Kidney (tissue), 14 donors: ENCODE results near the gene NT5DC4. TPM values are rescaled to one million over a fixed set of nuclear protein-coding genes. Genes with fewer than 3 reads are reported as not detected.

Experiments used
- DNase-seq, 5 donors: peaks; one replicate each; pipeline ENCODE4 v3.0.0-alpha.2; 2013 to 2020
- FAIRE-seq: peaks from 2 replicates; lab custom pipeline; 2012; peaks lifted over from hg19 to GRCh38; lab: Jason Lieb, UNC
- H3K27ac ChIP-seq, 2 donors: one replicate each; pipeline ENCODE4 v1.7.0; 2013; ENCODE audit warnings: low read depth in 2 of 2, low read length in 2 of 2, inconsistent platforms in 1 of 2
- H3K27me3 ChIP-seq: one replicate; pipeline ENCODE4 v1.7.1; 2013; ENCODE audit warnings: low read length, inconsistent platforms; ENCODE audit not compliant: control insufficient read depth, insufficient read depth
- H3K36me3 ChIP-seq, 3 donors: one replicate each; pipeline versions ENCODE4 v1.7.0 to v1.7.1; 2013; ENCODE audit warnings: low read length in 3 of 3, control low read depth in 1 of 3, inconsistent platforms in 1 of 3; ENCODE audit not compliant: insufficient read depth in 3 of 3, control insufficient read depth in 2 of 3
- H3K4me1 ChIP-seq, 3 donors: one replicate each; pipeline versions ENCODE4 v1.7.0 to v1.7.1; 2013; ENCODE audit warnings: low read length in 3 of 3, inconsistent platforms in 1 of 3, low read depth in 1 of 3; ENCODE audit not compliant: control insufficient read depth in 2 of 3, insufficient read depth in 2 of 3
- H3K4me3 ChIP-seq, 3 donors: one replicate each; pipeline versions ENCODE4 v1.7.0 to v1.8.1; 2013; ENCODE audit warnings: low read length in 3 of 3, control low read depth in 1 of 3, inconsistent platforms in 1 of 3
- H3K9ac ChIP-seq, 3 donors: one replicate each; pipeline versions ENCODE4 v1.7.0 to v1.7.1; 2013; ENCODE audit warnings: low read length in 3 of 3, control low read depth in 1 of 3, inconsistent platforms in 1 of 3
- H3K9me3 ChIP-seq, 3 donors: one replicate each; pipeline versions ENCODE4 v1.7.0 to v1.7.1; 2013; ENCODE audit warnings: low read length in 3 of 3, control low read depth in 1 of 3, inconsistent platforms in 1 of 3; ENCODE audit not compliant: control insufficient read depth in 2 of 3, insufficient read depth in 1 of 3
- CTCF ChIP-seq: IDR thresholded peaks from 3 replicates; pipeline ENCODE4 v1.5.1; 2012; ENCODE audit warnings: mild to moderate bottlenecking, moderate library complexity, borderline replicate concordance; ENCODE audit not compliant: insufficient read depth; ENCODE audit errors: extremely low read depth
- intact Hi-C: fragments of 100-400 bp; cut with DNase I; formaldehyde crosslinking; loops from one replicate; pipeline ENCODE4 v1.11.1; 2022
- polyA plus RNA-seq: library from polyadenylated mRNA; stranded (reverse); fragments of 350-450 nt; fragmentation: Illumina TruSeq; extraction: RNeasy Lipid Tissue Mini Kit (QIAGEN cat#74804); gene quantifications from one replicate; pipeline ENCODE4 v1.2.3, GENCODE V29; 2014; ENCODE audit warnings: low read depth, low replicate concordance; ENCODE audit not compliant: insufficient read depth
- total RNA-seq: library from RNA; stranded (reverse); fragmentation: NEBNext Ultra II Directional; extraction: Animal tissue kit (Norgen Biotek cat#: 25700); gene quantifications from one replicate; pipeline ENCODE4 v1.2.1, GENCODE V29; 2021
- donor health status: control.
- donor health status: control.
- donor health status: control.
- donor health status: control.
- donor health status: control.
- donor health status: DM: yes; HTN: yes; CAD: no.
- donor health status: Normal renal cell carcinoma (clear cell type).

Gene NT5DC4
- total and polyA plus RNA-seq, 2 donors from 2014 or later: not detected

- TF ChIP-seq CTCF: no peak
- H3K9me3 ChIP-seq: no peaks in the 10 kb centered on the region
- H3K9ac ChIP-seq: no peak overlapping the region
- FAIRE-seq (no peak), DNase-seq (no peak)
- no peaks in the 10 kb centered on the region for H3K36me3 ChIP-seq
- peak overlapping the region in 1 of 2 donors; percentile 32 for H3K27ac ChIP-seq
- H3K4me3 ChIP-seq: no peak overlapping the region
- H3K4me1 ChIP-seq: peaks cover 0 to 2% (median 0%) of the 10 kb centered on the region in 3 donors
- intact Hi-C loops: no loop called here
- no peaks in the 10 kb centered on the region for H3K27me3 ChIP-seq
These were observed 47.6 kb downstream of the NT5DC4 start for GRCh38 chr2:112768432-112768831.

GRCh38 chr2:112772322-112772721, 51.5 kb downstream of the NT5DC4 start:
- Histone ChIP-seq H3K4me1 (no peaks in the 10 kb centered on the region), H3K9me3 (no peaks in the 10 kb centered on the region), H3K27ac (no peak overlapping the region), H3K27me3 (no peaks in the 10 kb centered on the region), H3K4me3 (no peak overlapping the region), H3K9ac (no peak overlapping the region), H3K36me3 (no peaks in the 10 kb centered on the region)
- FAIRE-seq (no peak), DNase-seq (no peak)
- TF ChIP-seq CTCF: no peak
- intact Hi-C loops: no loop called here

- Histone ChIP-seq H3K27me3 (no peaks in the 10 kb centered on the region), H3K36me3 (no peaks in the 10 kb centered on the region), H3K4me1 (no peaks in the 10 kb centered on the region), H3K4me3 (no peak overlapping the region), H3K9ac (no peak overlapping the region), H3K9me3 (no peaks in the 10 kb centered on the region), H3K27ac (no peak overlapping the region)
- intact Hi-C loops: no loop called here
- FAIRE-seq (no peak), DNase-seq (no peak)
- TF ChIP-seq CTCF: no peak
These were observed 52.2 kb downstream of the NT5DC4 start for GRCh38 chr2:112772911-112773475.

GRCh38 chr2:112773556-112773955, 52.7 kb downstream of the NT5DC4 start:
- Histone ChIP-seq H3K36me3 (no peaks in the 10 kb centered on the region), H3K4me1 (no peaks in the 10 kb centered on the region), H3K27ac (no peak overlapping the region), H3K27me3 (no peaks in the 10 kb centered on the region), H3K9ac (no peak overlapping the region), H3K4me3 (no peak overlapping the region), H3K9me3 (no peaks in the 10 kb centered on the region)
- DNase-seq (no peak), FAIRE-seq (no peak)
- no peak for TF ChIP-seq CTCF
- intact Hi-C loops: no loop called here
